ENCODE results near the gene ERICH3. TPM values are rescaled to one million over a fixed set of nuclear protein-coding genes. Genes with fewer than 3 reads are reported as not detected.

Gene ERICH3
- total RNA-seq, 1 experiment from 2014 or later, result not detected

GRCh38 chr1:74689621-74690363 is 16.2 kb upstream of the ERICH3 start:
- H3K9ac ChIP-seq (ENCODE audit: extremely low read depth, insufficient read length, low read length), result no peak overlapping the region
- no peaks in the 10 kb centered on the region for H3K79me2 ChIP-seq (ENCODE audit: insufficient read depth, low read length)
- no peak overlapping the region for H4K91ac ChIP-seq (ENCODE audit: insufficient read length, low read depth, low read length)
- H3K27ac ChIP-seq (ENCODE audit: insufficient read length, low read depth, low read length), result no peak overlapping the region
- peak; percentile 41 for DNase-seq
- H4K8ac ChIP-seq (replicated peaks; ENCODE audit: insufficient read length, low read depth, low read length), result no peak overlapping the region
- no peak overlapping the region for H3K4ac ChIP-seq (ENCODE audit: low read depth, low read length)
- Mint-ChIP-seq H3K27me3 (ENCODE audit: low read depth) (no peaks in the 10 kb centered on the region; the same call in 1 of the 2 replicates), H3K9me3 (no peaks in the 10 kb centered on the region; a peak in 1 of 5 replicates), H3K36me3 (ENCODE audit: insufficient read depth in 1 of 3, low read depth in 3 of 3) (no peaks in the 10 kb centered on the region), H3K27ac (peak overlapping the region; percentile 37 to 72 (median 40); a peak in 5 of 7 replicates), H3K4me3 (no peak overlapping the region), H3K4me1 (peaks cover 4% of the 10 kb centered on the region in 2 experiments; a peak in 3 of 4 replicates)
- H3K27me3 ChIP-seq (ENCODE audit: insufficient read depth, low read length), result no peaks in the 10 kb centered on the region
- peak overlapping the region; percentile 91 for H2AFZ ChIP-seq (ENCODE audit: low read length)
- H4K5ac ChIP-seq (ENCODE audit: insufficient read length, low read depth, low read length), result no peak overlapping the region
- H3K18ac ChIP-seq (ENCODE audit: insufficient read length, low read depth, low read length), result no peak overlapping the region
- H2AK5ac ChIP-seq (ENCODE audit: insufficient read length, low read length), result no peak overlapping the region
- H2BK15ac ChIP-seq (ENCODE audit: low read depth, low read length), result no peak overlapping the region
- no peak overlapping the region for H3K56ac ChIP-seq (ENCODE audit: insufficient read length, low read depth, low read length)
- peak; percentile 92 for TF ChIP-seq CTCF (conservative IDR thresholded peaks at IDR 0.05)
- WGBS (ENCODE audit: extremely low coverage, insufficient read length, low lambda C conversion rate), result no CpG with 5 or more reads among the region's 5 CpGs
- no peaks in the 10 kb centered on the region for H3K23me2 ChIP-seq (ENCODE audit: insufficient read length, low read depth, low read length, poor library complexity, severe bottlenecking)
- no peak overlapping the region for H3K4me2 ChIP-seq (ENCODE audit: insufficient read depth, insufficient read length, low read length)
- H2BK20ac ChIP-seq (ENCODE audit: low read depth, low read length, poor library complexity, severe bottlenecking), result no peak overlapping the region
- no peaks in the 10 kb centered on the region for H3K9me3 ChIP-seq (ENCODE audit: control insufficient read depth, low read depth, low read length)
- no peaks in the 10 kb centered on the region for H4K20me1 ChIP-seq (ENCODE audit: control insufficient read depth, insufficient read depth, insufficient read length)
- no peak overlapping the region for H2BK120ac ChIP-seq (ENCODE audit: low read depth, low read length, poor library complexity, severe bottlenecking)
- no peak overlapping the region for H3K23ac ChIP-seq (ENCODE audit: insufficient read length, low read depth, low read length)
- H3K4me1 ChIP-seq (ENCODE audit: insufficient read depth, low read length), result no peaks in the 10 kb centered on the region
- no peak overlapping the region for H3K14ac ChIP-seq (ENCODE audit: insufficient read depth, low read length)
- H2BK12ac ChIP-seq (ENCODE audit: insufficient read length, low read depth, low read length), result no peak overlapping the region
- no peak overlapping the region for H3T11ph ChIP-seq (ENCODE audit: low read length)
- H3K79me1 ChIP-seq (ENCODE audit: insufficient read depth, low read depth, low read length, poor library complexity, severe bottlenecking), result no peaks in the 10 kb centered on the region
- H2BK5ac ChIP-seq (ENCODE audit: insufficient read length, low read length), result no peak overlapping the region

Data from H9 (cell line).